NCI-H226 (cell line): ENCODE results near the gene RCOR3.
"Not testable (repeated sequence)": the region's sequence is repeated elsewhere in the genome, so short reads cannot be mapped to it uniquely, and the experiment has no call there.

Source experiments
- DNase-seq: peaks from one replicate; pipeline ENCODE4 v3.0.0-alpha.2; 2015

Gene RCOR3

GRCh38 chr1:211258756-211259637 lies at the start of gene RCOR3:
Gene RCOR3, plus strand, starts transcription at chr1:211259366. Its CDS starts 195 bp downstream, at chr1:211259561.
- DNase-seq, result peak; percentile 66

DNA sequence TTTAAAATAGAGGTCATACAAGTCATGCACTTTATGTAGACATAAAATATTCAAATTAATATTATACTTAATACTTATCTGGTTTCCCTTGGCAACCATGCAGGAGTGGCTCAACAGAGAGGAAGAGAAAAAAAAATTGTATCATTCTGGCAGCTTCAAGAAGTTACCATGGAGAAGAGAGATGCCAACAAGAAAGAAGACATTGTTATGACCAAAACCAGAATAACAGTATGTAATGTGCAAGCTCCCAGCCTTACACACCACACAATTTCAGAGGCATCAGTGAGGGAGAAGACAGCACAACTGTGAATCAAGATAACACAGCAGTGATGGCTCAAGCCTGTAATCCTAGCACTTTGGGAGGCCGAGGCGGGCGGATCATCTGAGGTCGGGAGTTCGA lies 49.1 kb upstream of the RCOR3 start:
- DNase-seq, result peak; percentile 3

- DNase-seq, result no peak
Observed at GRCh38 chr1:211210965-211211364, 48.2 kb upstream of the RCOR3 start.

GRCh38 chr1:211213702-211214101 lies 45.5 kb upstream of the RCOR3 start:
- no peak for DNase-seq

GRCh38 chr1:211215577-211215976 lies 43.6 kb upstream of the RCOR3 start:
- DNase-seq, result no peak

DNA sequence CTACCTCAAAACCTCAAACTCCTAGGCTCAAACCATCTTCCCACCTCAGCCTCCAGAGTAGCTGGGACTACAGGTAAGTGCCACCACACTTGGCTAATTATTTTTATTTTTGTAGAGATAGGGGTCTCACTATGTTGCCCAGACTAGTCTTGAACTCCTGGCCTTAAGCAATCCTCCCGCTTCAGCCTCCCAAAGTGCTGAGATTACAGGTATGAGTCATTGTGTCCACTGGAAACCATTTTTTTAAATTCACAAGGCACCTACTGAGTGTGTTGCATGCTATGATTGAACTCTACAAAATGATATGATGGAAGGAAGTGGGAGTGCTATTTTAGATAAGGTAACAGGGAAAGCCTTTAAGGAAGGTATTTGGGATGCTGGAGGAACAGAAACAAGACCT lies 41.8 kb upstream of the RCOR3 start:
- DNase-seq, result peak; percentile 29

GRCh38 chr1:211222469-211223234 lies 36.5 kb upstream of the RCOR3 start:
- not testable (repeated sequence) for DNase-seq

- not testable (repeated sequence) for DNase-seq
Observed at GRCh38 chr1:211228573-211229364, 30.4 kb upstream of the RCOR3 start.

GRCh38 chr1:211229365-211229759 lies 29.8 kb upstream of the RCOR3 start:
- DNase-seq, result no peak

DNA sequence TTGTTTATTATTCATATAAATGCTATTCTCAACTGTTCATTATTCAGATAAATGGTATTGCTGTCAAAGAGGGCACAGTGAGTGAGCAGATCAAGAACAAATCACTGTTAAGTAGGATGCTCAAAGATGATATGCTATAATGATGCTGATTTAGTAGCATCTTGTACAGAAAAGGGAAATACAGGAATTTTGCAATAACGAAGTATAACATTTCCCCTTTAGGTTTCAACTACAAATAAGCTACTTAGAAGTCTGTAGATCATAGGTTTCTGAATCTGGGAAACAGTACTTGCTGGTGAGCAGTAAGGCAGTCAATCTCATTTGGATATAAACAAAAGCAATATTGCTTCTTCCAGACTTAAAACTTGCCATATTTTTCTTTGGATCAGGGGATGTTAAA lies 27.3 kb upstream of the RCOR3 start:
- DNase-seq, result no peak

GRCh38 chr1:211236633-211237320 lies 22.4 kb upstream of the RCOR3 start:
- DNase-seq, result peak; percentile 47

GRCh38 chr1:211237579-211237978 lies 21.6 kb upstream of the RCOR3 start:
- no peak for DNase-seq

- not testable (repeated sequence) for DNase-seq
Observed at GRCh38 chr1:211240567-211240966, 18.6 kb upstream of the RCOR3 start.

DNA sequence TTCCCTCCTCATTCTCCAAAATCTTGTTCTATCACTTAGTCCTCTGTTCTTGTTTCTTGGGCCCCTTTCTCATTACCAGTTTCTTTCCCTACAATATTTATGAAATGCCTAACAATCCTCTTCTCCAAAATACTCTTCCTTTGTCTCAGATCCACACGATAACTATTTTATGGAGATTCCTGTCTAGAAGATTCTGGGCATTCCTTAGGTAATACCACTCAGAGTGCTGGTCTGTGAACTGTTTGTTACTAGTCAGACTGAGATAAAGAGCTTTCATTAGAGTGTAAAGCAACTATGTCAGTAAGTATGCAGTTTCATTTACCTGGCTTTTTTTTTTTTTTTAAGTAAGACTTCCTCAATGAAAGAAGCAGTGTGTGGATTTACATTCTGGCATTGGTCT lies 18.1 kb upstream of the RCOR3 start:
- no peak for DNase-seq

DNA sequence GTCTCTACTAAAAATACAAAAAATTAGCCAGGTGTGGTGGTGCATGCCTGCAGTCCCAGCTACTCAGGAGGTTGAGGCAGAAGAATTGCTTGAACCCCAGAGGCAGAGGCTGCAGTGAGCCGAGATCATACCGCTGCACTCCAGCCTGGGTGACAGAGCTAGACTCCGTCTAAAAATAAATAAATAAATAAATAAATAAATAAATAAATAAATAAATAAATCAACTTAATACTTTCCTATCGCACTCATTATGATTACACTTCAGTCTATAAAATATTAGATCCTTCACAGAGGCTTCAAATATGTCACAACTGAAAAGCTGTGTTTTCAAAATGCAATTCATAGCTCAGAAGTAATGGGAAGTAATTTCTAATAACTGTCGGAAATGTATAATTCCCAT lies 15.5 kb upstream of the RCOR3 start:
- not testable (repeated sequence) for DNase-seq

DNA sequence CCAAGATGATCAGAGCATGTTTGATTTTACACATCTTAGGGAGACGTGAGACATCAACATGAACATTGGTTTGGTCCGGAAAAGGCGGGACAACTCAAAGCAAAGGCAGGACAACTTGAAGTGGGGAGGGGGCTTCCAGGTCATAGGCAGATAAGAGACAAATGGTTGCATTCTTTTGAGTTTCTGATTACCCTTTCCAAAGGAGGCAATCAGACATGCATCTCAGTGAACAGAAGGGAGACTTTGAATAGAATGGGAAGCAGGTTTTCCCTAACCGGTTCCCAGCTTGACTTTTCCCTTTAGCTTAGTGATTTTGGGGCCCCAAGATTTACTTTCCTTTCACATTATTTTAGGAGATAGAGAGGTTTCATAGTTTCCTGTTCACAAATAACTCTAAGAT lies 12.6 kb upstream of the RCOR3 start:
- DNase-seq, result not testable (repeated sequence)

- DNase-seq, result no peak
Observed at GRCh38 chr1:211247921-211248320, 11.2 kb upstream of the RCOR3 start.

DNA sequence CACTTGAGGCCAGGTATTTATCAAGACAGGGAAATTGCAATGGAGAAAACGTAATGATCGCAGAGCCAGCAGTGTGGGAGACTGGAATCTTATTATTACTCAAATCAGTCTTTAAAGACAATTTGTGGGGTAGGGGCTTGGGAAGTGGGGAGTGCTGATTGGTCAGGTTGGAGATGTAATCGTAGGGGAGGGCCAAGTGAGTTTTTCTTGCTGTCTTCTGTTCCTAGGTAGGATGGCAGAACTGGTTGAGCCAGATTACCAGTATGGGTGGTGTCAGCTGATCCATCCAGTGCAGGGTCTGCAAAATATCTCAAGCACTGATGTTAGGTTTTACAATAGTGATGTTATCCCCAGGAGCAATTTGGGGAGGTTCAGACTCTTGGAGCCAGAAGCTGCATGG lies 9.6 kb upstream of the RCOR3 start:
- DNase-seq, result not testable (repeated sequence)

DNA sequence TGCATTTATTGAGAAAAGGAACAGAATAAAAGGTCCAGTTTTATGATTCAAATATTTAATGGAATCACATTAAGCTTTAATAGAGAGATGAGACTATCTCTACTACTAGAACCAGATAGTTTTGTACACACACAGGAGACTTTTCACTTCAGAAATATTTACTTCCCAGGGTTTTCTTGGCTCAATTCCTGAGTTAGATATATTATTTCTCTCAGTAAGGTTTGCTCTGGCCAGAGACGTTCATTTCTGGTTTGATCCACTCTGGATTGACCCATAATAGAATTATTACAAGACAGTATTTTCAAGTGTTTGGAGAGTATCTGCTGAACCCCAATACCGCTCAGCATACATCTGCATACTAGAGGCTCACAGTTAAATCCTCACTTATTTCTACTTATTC lies 1.3 kb upstream of the RCOR3 start:
- DNase-seq, result no peak

DNA sequence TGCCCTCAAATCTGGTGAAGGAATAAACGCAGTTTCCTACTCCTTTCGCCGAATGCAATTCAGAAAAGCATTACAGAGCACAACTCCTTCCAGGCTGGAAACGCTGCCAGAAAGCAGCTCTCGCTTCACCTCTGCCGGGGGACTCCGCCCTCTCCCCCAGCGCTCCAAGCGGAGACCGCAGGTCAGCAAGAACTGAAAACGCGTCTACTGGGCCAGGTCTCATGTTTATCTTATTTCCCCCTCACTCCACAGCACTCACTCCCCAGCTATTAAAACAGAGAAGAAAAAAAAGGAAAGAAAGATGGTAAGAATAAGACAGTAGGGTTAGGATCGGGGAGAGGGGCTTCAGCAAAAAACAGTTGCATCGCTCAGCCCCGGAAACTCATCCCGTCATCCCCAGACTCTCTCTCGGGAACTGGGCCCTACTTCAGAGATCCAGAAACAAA lies 833 bp upstream of the RCOR3 start:
- DNase-seq, result peak; percentile 58

DNA sequence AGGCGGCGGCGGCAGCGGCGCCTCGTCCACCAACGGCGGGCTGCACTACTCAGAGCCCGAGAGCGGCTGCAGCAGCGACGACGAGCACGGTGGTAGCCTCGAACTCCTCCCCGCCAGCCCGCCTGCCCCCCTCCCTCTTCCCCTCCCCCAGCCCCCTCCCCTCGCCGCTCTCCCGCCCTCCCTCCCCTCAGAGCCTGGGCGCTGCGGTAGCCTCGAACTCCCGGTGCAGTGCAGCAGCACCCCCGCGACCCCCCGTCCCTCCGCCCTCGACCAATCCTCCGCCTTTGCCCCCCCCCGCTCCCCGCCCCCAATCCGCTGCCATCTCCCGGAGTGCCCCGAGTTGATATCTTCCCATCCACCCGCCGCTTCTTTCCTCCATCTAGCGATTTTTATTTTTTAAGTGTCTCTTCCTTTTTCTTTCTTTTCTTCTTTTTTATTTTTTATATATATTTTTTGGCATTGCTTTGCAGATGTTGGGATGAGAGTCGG lies 516 bp downstream of the RCOR3 start:
- DNase-seq, result no peak
